B cell (primary cell): ENCODE data around the gene BRICD5. TPM values are rescaled to one million over a fixed set of nuclear protein-coding genes. Genes with fewer than 3 reads are reported as not detected.

Source experiments
- ATAC-seq: fragments of 200-7000 bp; cut with Tn5 transposase; one replicate; pipeline ENCODE4 v1.10.0; 2021; ENCODE audit warnings: low read depth, mild to moderate bottlenecking, moderate number of reproducible peaks, moderate library complexity
- CTCF ChIA-PET: fragments of 350-600 bp; sonication (Branson Sonifier 250); formaldehyde crosslinking; loops from one replicate; lab custom pipeline; 2021; ENCODE audit warnings: antibody characterized with exemption, inconsistent platforms; lab: Charles Lee
- POLR2A ChIA-PET: fragments of 350-600 bp; sonication (Branson Sonifier 250); formaldehyde crosslinking; loops from one replicate; lab custom pipeline; 2021; ENCODE audit warnings: antibody characterized with exemption; lab: Charles Lee
- DNase-seq: peaks from one replicate; pipeline ENCODE4 v3.0.0; 2013
- H2AFZ ChIP-seq: 2 replicates; pipeline ENCODE4 v1.6.1; 2012; ENCODE audit warnings: mild to moderate bottlenecking, low read depth, low read length; ENCODE audit not compliant: insufficient read depth, poor library complexity, severe bottlenecking
- H3K27ac ChIP-seq, 2 donors: 1 replicate in 1 of 2; 2 replicates in 1 of 2; pipeline ENCODE4 v1.5.1; 2012 to 2013; ENCODE audit warnings: low read length in 2 of 2, mild to moderate bottlenecking in 2 of 2, moderate library complexity in 1 of 2
- H3K27me3 ChIP-seq, 4 experiments: fragments of 200-600 bp in 1 of 4; sonication (generic) in 1 of 4; replicated peaks in 1 of 4; 1 replicate in 2 of 4; 2 replicates in 2 of 4; pipeline versions ENCODE4 v1.6.1 to v1.7.0; 2013 to 2016; ENCODE audit warnings: low read length in 3 of 4, mild to moderate bottlenecking in 2 of 4, mixed read lengths in 1 of 4, moderate library complexity in 1 of 4; ENCODE audit not compliant: insufficient read depth in 4 of 4, control insufficient read depth in 3 of 4; ENCODE audit errors: control extremely low read depth in 1 of 4
- H3K36me3 ChIP-seq, 2 experiments: replicated peaks in 1 of 2; 1 replicate in 1 of 2; 2 replicates in 1 of 2; pipeline versions ENCODE4 v1.6.1 to v1.7.1; 2013; ENCODE audit warnings: low read length in 1 of 2; ENCODE audit not compliant: insufficient read depth in 2 of 2, control insufficient read depth in 1 of 2; ENCODE audit errors: control extremely low read depth in 1 of 2, extremely low read depth in 1 of 2
- H3K4me1 ChIP-seq, 2 donors: fragments of 200-600 bp in 1 of 2; sonication (generic) in 1 of 2; 1 replicate in 1 of 2; 2 replicates in 1 of 2; pipeline versions ENCODE4 v1.5.1 to v1.6.1; 2013 to 2017; ENCODE audit warnings: low read length in 2 of 2; ENCODE audit not compliant: control insufficient read depth in 2 of 2, insufficient read depth in 2 of 2
- H3K4me2 ChIP-seq: replicated peaks from 2 replicates; pipeline ENCODE3; 2012; ENCODE audit warnings: mild to moderate bottlenecking, low read depth, low read length; ENCODE audit not compliant: poor library complexity, severe bottlenecking
- H3K4me3 ChIP-seq, 5 experiments: fragments of 200-600 bp in 1 of 5; sonication (generic) in 1 of 5; 1 replicate in 3 of 5; 2 replicates in 2 of 5; pipeline versions ENCODE4 v1.5.1 to v1.7.0; 2011 to 2016; ENCODE audit warnings: low read length in 4 of 5, mild to moderate bottlenecking in 4 of 5, low read depth in 2 of 5, control low read depth in 1 of 5, moderate library complexity in 1 of 5; ENCODE audit not compliant: insufficient read depth in 1 of 5; ENCODE audit errors: control extremely low read depth in 1 of 5, extremely low read depth in 1 of 5
- H3K79me2 ChIP-seq: fragments of 200-600 bp; sonication (generic); one replicate; pipeline ENCODE4 v1.6.0; 2016; ENCODE audit warnings: low read length; ENCODE audit not compliant: control insufficient read depth, insufficient read depth
- H3K9ac ChIP-seq: fragments of 200-600 bp; sonication (generic); 2 replicates; pipeline ENCODE4 v1.6.1; 2017; ENCODE audit warnings: mild to moderate bottlenecking, low read length, moderate library complexity
- H3K9me3 ChIP-seq, 3 donors: one replicate each; pipeline versions ENCODE4 v1.6.1 to v1.7.1; 2013; ENCODE audit warnings: low read length in 2 of 3; ENCODE audit not compliant: control insufficient read depth in 2 of 3, insufficient read depth in 1 of 3; ENCODE audit errors: control extremely low read depth in 1 of 3
- H4K20me1 ChIP-seq: 2 replicates; pipeline ENCODE4 v1.6.0; 2012; ENCODE audit warnings: mild to moderate bottlenecking, low read length; ENCODE audit not compliant: insufficient read depth, control insufficient read depth, poor library complexity, severe bottlenecking
- H3K27ac Mint-ChIP-seq: one replicate; pipeline ENCODE4 v1.8.0; 2021; ENCODE audit warnings: mixed read lengths
- H3K27me3 Mint-ChIP-seq: one replicate; pipeline ENCODE4 v1.8.0; 2021; ENCODE audit warnings: mixed read lengths
- H3K4me1 Mint-ChIP-seq: one replicate; pipeline ENCODE4 v1.8.0; 2021; ENCODE audit warnings: mixed read lengths
- H3K4me3 Mint-ChIP-seq: one replicate; pipeline ENCODE4 v1.8.0; 2021; ENCODE audit warnings: mixed read lengths
- H3K9me3 Mint-ChIP-seq: one replicate; pipeline ENCODE4 v1.8.0; 2022; ENCODE audit warnings: mixed read lengths; ENCODE audit not compliant: insufficient read depth
- EZH2 ChIP-seq: IDR thresholded peaks from 2 replicates; pipeline ENCODE4 v1.6.1; 2012; ENCODE audit warnings: borderline replicate concordance, low read depth, mild to moderate bottlenecking, moderate library complexity, low read length; ENCODE audit not compliant: insufficient read depth, poor library complexity, severe bottlenecking
- WGBS: methylation state at CpG from one replicate; pipeline ENCODE4 v1.1.5; 2013; ENCODE audit warnings: missing lambda C conversion rate; ENCODE audit not compliant: insufficient coverage; 5-methylcytosine and 5-hydroxymethylcytosine counted together
- intact Hi-C: fragments of 100-400 bp; cut with micrococcal nuclease; formaldehyde crosslinking; loops from one replicate; pipeline ENCODE4 v1.10.0; 2022
- polyA plus RNA-seq: library from polyadenylated mRNA; depleted of rRNA; stranded (reverse); fragments of >200 nt; gene quantifications from 2 replicates; pipeline ENCODE4 v1.2.3, GENCODE V29; 2012
- total RNA-seq, 2 donors: library from RNA; stranded (reverse); fragments of 120-200 nt in 1 of 2; gene quantifications; 1 replicate in 1 of 2; 2 replicates in 1 of 2; pipeline versions ENCODE4 v1.2.3 to v1.2.4, GENCODE V29; 2013 to 2022
- TF ChIP-seq, protein P1 (sequence below): fragments of 200-600 bp; IDR thresholded peaks from one replicate; pipeline ENCODE4 v1.8.0; 2022; ENCODE audit warnings: antibody characterized with exemption, mild to moderate bottlenecking

Gene BRICD5
- total and polyA plus RNA-seq, 2 donors (not counting 1 experiment from before 2014, with no cell fraction given), result 11.9 to 18.3 TPM

DNA sequence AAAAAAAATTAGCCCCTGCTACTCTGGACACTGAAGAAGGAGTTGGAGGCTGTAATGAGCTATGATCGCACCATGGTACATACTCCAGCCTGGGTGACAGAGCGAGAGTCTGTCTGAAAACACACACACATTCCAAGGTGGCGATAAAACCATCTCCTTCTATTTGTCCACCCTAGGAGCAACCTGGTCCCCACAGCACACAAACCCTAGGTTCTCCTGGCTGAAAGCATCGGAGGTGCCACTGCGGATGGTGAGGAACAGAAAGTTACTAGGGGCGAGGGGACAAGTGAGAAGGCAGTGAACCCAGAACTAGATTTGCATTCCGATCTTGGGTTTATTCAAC lies 42.1 kb upstream of the BRICD5 start:
- intact Hi-C loops, result loop anchor here (5.0 to 10.0 kb wide), 3 partner anchors 90 to 255 kb away; partner anchors contain the start of genes ABCA3 and NHERF2
- H3K27ac Mint-ChIP-seq, result peak overlapping the region; percentile 90
- H3K4me3 Mint-ChIP-seq, result peak overlapping the region; percentile 71
- Histone ChIP-seq H3K27ac (peak overlapping the region; percentile 68 to 72), H3K36me3 (peaks cover 0 to 34% of the 10 kb centered on the region in 2 experiments), H3K9me3 (no peaks in the 10 kb centered on the region), H3K27me3 (no peaks in the 10 kb centered on the region), H3K9ac (no peak overlapping the region), H3K4me2 (no peak overlapping the region), H3K4me1 (peaks cover 12 to 41% of the 10 kb centered on the region in 2 donors), H2AFZ (no peak overlapping the region), H4K20me1 (peaks cover 15% of the 10 kb centered on the region), H3K79me2 (peaks cover 24% of the 10 kb centered on the region), H3K4me3 (no peak overlapping the region)
- no peak for ATAC-seq
- DNase-seq, result peak; percentile 53
- TF ChIP-seq, protein P1, sequence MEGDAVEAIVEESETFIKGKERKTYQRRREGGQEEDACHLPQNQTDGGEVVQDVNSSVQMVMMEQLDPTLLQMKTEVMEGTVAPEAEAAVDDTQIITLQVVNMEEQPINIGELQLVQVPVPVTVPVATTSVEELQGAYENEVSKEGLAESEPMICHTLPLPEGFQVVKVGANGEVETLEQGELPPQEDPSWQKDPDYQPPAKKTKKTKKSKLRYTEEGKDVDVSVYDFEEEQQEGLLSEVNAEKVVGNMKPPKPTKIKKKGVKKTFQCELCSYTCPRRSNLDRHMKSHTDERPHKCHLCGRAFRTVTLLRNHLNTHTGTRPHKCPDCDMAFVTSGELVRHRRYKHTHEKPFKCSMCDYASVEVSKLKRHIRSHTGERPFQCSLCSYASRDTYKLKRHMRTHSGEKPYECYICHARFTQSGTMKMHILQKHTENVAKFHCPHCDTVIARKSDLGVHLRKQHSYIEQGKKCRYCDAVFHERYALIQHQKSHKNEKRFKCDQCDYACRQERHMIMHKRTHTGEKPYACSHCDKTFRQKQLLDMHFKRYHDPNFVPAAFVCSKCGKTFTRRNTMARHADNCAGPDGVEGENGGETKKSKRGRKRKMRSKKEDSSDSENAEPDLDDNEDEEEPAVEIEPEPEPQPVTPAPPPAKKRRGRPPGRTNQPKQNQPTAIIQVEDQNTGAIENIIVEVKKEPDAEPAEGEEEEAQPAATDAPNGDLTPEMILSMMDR, result no peak
- TF ChIP-seq EZH2, result no peak
- CTCF ChIA-PET, result interaction anchor here (0.5 to 3.9 kb wide), 13 partner anchors 11 to 1083 kb away, joined by 3 to 71 read pairs (median 5); partner anchors contain the start of gene CASKIN1
- WGBS, result 100% methylated on average over 1 of the region's 7 CpGs
- H3K27me3 Mint-ChIP-seq, result no peaks in the 10 kb centered on the region
- peaks cover 26% of the 10 kb centered on the region for H3K4me1 Mint-ChIP-seq
- H3K9me3 Mint-ChIP-seq, result no peaks in the 10 kb centered on the region
- POLR2A ChIA-PET, result interaction anchor here (1.8 to 2.5 kb wide), 2 partner anchors 16 to 48 kb away, joined by 4 to 13 read pairs; partner anchors contain the start of genes MLST8 and RNPS1
